Measurements from ENCODE around the gene FADS2.

FADS2 gene

GRCh38 chr11:61827571-61828378, at the start of gene FADS2:
Gene FADS2 (plus strand): TSS chr11:61828300. CDS start chr11:61828391, 91 bp downstream.
- no peak for FAIRE-seq

DNA sequence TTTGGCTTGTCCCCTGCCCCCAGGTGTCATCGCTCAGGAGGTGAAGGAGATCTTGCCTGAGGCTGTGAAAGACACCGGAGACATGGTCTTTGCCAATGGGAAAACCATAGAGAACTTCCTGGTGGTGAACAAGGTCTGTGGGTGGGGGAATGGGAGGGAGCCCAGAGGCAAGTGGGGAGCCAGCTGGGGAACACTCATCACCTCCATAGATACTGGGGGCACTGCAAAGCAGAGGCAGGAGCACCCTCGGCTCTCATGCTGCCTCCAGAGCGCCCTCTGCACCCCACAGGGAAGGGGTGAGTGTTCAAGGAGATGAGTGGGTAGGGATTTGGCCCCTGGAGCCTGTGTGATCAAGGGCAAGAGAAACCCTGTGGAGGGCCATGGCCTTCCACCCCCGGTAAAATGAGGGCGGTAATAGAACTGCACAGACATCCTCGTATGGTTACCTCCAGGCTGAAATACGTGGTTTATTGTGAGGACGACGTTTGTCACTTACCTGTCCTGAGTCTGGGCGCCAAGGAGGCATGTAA, 49.7 kb upstream of the FADS2 start:
- no peak for FAIRE-seq

DNA sequence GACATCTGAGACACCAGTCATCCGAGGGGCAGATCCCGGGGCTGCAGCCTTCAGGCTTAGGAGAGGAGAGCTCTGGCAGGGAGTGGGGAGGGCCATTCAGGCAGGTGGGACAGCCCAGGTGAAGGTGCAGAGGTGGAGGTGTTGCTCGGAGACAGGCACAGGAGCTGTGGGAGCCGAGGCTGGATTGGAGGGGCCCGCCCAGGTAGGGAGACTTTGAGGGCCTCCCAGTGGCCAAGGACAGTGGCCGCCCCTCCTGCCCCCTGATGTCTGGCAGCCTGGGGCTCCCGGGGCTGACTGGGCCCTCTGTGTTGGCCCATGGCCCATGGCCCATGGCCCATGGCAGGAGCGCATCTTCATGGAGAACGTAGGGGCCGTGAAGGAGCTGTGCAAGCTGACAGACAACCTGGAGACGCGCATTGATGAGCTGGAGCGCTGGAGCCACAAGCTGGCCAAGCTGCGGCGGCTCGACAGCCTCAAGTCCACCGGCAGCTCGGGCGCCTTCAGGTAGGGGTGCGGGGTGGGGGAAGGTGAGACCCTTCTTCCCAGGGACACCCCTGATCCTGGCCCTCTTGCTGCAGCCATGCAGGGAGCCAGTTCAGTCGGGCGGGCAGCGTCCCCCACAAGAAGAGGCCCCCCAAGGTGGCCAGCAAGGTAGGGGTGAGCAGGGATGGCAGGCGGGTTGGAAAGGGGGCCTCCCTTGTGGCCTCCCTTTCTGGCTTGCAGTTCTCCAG, 49.0 kb upstream of the FADS2 start:
- FAIRE-seq: no peak

DNA sequence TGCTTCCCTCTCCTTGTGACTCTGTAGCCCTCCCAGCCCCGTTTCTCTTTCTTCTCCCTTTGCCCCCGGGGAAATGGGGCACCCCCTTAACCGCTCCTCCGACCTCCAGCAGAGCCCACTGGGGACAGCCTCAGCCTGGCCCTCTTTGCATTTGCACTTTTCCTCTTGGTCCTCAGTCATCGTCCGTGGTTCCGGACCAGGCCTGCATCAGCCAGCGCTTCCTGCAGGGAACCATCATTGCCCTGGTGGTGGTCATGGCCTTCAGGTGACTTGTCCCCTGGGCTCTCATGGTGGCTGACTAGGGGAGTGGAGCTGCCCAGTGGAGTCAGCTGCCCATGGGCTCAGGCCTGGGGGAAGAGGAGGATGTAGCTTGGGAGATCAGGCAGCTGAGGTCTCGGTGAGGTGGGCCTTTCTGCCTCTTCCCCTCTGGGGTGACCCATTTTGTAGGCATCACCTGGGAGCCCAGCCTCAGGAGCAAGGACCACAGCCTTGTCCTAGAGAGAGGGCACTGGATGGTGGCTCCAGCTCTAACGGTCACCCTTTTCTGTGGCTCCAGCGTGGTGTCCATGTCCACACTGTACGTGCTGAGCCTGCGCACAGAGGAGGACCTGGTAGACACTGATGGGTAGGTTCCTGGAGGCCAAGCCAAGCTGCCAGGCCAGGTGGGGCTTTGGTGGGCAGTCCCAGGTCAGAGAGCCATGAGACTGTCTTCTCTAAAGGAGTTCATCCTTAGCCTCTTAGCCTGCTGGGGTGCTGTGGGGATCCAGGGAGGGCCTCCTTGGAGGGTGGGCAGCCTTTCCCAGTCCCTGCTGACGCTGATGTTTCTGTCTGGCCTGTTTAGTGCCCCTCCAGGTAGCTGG, 48.2 kb upstream of the FADS2 start:
- FAIRE-seq: no peak

DNA sequence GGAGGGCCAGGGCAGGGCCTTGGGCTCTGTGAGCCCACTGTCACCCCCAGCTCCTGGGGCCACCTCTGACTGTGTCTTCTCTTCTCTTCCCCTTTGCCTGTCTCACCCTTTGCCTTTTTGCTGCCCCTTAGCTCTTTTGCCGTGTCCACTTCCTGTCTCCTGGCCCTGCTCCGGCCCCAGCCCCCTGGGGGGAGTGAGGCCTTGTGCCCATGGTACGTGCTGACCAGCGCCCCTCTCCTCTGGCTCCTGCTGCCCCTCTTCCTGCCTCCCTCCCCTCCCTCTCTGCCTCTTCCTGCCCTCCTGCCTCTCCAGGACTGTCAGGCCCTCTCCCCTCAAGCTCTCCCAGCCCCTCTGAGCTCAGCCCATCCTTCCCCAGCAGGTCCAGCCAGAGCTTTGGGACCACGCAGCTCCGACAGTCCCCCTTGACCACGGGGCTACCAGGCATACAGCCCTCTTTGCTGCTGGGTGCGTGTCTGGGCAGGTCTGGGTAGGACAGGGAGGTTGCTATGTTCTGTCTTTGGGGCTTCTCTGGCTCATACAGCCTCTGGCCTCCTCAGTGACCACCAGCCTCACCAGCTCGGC, 47.4 kb upstream of the FADS2 start:
- FAIRE-seq: no peak

- FAIRE-seq: no peak
Measured at GRCh38 chr11:61781585-61781984, 46.5 kb upstream of the FADS2 start.

GRCh38 chr11:61782299-61782698, 45.8 kb upstream of the FADS2 start:
- FAIRE-seq: no peak

DNA sequence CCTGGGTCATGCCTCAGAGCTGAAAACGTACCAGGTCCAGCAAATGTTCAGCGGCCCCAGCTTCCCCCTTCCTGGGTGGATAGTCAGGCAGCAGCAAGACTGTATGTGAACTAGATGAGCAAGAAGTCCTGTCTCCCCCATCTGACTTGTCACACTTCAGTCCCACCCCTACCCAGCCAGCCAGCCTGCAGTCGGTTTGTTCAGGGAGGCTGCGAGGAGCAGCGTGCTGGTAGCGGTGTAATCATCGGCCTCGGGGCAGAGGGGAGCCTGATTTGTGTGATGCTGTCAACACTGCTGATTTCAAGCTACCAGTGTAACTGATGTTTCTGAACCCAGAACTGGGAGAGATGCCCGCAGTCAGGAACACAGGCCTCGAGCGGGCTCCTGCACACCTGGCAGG, 45.3 kb upstream of the FADS2 start:
- no peak for FAIRE-seq

DNA sequence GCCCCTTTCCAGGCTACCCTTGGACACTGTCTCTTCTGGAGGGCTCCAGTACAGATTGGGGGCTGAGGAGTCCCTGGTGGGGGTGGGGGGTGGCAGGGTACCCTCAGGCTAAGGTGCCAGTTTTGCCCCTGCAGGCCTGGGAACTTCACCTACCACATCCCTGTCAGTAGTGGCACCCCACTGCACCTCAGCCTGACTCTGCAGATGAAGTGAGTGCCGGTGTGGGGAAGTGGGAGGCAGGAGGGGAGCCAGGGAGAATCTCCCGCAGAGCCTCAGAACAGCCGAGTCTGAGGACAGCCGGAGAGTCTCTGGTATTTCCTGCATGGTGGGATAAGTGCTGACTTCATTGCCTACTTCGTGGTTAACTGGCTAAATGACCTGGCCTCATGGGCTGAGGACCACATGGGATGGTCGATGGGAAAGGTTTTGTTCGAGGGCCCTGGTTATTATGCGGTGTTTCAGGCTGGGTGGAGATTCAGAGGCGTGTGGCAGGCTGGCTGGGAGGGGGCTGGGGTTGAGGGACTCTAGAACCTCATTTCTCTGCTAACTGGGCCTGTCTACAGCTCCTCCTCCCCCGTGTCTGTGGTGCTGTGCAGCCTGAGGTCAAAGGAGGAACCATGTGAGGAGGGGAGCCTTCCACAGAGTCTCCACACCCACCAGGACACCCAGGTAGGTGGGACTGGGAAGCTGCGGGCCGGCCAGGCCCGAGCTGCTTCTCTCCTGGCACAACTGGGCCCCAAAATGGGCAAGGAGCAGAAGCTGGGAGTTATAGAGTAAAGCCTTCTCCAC, 44.2 kb upstream of the FADS2 start:
- FAIRE-seq: no peak

GRCh38 chr11:61784506-61784805, 43.6 kb upstream of the FADS2 start:
- no peak for FAIRE-seq

DNA sequence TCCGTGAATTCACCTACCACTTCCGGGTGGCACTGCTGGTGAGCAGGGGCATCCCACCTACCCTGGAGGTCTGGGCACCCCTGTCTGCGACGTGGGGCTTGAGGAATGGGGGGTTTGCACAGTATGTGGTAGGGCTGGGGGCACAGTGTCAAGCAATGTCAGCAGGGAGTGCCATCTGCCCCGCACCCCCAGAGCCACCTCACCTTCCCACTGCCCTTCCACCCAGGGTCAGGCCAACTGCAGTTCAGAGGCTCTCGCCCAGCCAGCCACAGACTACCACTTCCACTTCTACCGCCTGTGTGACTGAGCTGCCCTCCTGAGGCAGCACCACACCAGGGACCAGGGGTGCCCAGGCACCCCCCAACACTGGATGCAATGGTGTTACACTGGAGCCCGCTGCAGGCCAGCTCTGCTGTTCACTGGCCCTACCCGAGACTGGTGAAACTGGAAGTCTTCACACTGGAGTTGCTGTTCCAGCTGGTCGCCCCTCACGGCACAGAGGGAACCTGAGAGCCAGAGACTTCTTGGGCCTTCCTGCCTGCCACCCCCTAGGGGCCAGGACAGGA, 42.2 kb upstream of the FADS2 start:
- FAIRE-seq: no peak

DNA sequence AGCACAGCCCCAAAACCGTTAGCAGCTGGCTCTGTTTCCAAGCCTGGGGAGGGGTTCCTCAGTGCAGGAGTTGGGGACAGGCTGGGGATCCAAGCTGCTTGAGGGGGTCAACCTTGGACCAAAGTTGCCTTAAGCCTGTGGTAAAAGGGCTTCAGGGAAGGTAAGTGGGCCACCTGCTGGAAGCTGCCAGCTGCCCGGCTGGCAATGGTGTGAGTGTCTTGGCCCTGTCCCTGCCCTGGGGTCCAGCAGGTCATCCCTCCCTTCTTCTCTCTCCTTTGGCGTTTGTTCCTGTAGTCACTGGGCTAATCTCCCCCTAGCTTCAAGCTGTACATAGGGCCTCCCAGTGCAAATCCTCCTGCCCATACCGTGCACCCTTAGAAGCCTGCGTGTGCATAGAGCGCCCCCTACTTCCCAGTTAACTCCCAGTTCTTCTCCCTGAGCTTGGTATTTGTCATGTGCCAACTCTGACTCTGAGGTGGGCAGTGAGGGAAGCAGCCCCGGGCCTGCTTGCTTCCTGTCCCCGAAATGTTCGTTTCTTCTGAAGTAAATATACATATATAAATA, 40.1 kb upstream of the FADS2 start:
- FAIRE-seq: no peak

- FAIRE-seq: no peak
Measured at GRCh38 chr11:61791737-61792309, 36.3 kb upstream of the FADS2 start.

DNA sequence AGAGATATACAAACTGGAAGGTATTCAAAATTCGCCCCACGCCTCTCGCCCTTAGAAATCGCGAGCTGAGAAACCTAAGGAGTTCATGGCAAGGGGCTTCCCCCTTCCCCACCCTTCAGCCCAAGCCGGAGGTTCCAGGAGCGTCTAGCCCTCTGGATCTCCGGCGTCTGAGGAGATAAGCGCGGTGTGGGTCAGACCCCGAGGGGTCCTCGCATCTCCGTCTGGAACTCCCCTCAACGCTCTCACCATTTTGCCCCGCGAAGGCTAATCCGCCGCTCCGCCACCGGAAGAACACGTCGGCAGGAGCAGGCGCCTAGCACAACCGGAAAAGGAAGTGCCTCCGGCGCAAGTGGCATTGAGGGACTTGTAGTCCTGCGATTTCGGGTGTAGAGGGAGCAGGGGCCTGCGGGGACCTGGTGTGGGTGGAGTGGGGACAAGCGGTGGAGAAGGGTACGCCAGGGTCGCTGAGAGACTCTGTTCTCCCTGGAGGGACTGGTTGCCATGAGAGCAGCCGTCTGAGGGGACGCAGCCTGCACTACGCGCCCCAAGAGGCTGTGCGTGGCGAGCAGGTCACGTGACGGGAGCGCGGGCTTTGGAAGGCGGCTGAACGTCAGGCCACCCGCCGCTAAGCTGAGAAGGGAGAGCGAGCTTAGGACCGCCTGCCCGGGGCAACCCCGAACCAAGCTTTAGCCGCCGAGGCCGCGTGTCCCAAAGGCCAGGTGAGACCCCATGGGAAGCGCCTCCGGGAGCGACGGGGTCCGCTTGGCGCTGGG, 35.6 kb upstream of the FADS2 start, which contains the start of the genes FEN1 and TMEM258:
FEN1 (plus strand) TSS at position 602 of the 773 bp plus-strand sequence. CDS start 2,451 bp downstream, outside the sequence.
TMEM258 (minus strand) TSS at position 290 of the 773 bp plus-strand sequence; CDS start at position 249, 41 bp downstream.
- no peak for FAIRE-seq

DNA sequence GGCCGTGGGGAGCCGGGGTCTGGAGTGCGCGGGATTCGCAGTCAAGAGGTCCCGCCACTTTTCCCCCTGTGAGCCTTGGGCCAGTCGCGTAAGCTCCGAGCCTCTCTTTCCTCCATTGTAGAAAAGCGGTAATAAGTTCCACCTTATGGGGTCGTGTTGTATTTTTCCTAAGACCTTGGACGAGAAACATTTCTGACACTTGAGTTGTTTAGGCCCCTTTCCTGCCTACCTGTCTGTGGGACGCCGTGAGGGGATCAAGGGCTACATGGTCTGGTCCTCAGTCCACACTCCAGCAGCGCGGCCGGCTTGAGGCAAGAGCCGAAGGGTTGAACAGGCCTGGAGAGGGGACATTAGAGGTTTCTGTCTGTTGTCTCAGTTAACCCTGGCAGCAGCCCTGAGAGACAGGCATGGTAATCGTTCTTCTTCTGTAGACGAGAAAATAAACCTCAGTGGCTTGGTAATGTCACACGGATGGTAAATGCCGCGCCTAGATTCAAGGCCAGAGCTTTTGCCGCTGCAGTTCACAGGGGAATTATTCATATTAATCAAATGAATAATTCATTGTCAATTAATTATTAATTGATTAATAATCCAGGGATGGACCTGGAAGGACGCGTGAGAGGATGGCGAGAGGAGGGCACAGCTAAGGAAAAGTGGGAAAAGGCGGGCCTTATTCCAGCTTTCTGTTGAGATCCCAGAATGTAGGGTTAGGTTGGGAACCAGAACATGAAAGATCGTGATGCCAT, 34.8 kb upstream of the FADS2 start:
- no peak for FAIRE-seq

DNA sequence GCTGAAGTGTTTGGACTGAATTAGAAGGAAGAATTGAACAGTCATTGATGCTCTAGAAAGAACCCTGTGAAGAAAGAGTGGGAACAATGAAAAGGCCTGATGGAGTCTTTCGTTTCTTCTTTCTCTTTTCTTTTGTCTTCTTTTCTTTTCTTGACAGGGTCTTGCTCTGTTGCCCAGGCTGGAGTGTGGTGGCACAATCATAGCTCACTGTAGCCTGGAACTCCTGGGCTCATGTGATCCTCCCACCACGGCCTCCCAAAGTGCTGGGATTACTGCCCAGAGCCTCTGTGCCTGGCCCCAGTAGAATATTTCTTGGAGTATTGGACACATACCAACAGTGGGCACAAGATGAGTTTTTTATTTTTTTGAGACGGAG, 34.3 kb upstream of the FADS2 start:
- no peak for FAIRE-seq

DNA sequence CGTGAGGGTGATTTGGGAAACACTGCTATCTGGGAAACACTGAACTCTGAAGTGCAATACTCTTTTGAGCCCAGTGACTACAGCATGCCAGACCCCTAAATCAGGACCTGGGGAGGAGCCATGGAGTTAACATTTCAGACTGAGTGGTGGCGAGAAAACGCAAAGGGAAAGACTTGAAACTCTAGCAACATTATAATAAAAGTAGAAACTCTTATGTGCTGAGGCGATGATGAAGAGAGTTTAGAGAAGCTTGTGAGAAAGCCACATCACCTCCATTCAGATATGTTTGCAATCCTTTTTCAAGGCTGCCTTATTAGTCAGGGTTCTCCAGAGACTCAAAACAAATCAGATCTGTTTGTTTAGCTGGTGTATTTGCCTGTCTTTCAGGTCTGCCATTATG, 33.5 kb upstream of the FADS2 start:
- no peak for FAIRE-seq

- no peak for FAIRE-seq
Measured at GRCh38 chr11:61795459-61795858, 32.6 kb upstream of the FADS2 start.

DNA sequence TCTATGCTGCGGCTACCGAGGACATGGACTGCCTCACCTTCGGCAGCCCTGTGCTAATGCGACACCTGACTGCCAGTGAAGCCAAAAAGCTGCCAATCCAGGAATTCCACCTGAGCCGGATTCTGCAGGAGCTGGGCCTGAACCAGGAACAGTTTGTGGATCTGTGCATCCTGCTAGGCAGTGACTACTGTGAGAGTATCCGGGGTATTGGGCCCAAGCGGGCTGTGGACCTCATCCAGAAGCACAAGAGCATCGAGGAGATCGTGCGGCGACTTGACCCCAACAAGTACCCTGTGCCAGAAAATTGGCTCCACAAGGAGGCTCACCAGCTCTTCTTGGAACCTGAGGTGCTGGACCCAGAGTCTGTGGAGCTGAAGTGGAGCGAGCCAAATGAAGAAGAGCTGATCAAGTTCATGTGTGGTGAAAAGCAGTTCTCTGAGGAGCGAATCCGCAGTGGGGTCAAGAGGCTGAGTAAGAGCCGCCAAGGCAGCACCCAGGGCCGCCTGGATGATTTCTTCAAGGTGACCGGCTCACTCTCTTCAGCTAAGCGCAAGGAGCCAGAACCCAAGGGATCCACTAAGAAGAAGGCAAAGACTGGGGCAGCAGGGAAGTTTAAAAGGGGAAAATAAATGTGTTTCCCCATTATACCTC, 32.1 kb upstream of the FADS2 start:
- FAIRE-seq: no peak

Measured in A204.1 (cell line).